Fibroblast of lung (primary cell): ENCODE data around the gene SPECC1L. TPM values are rescaled to one million over a fixed set of nuclear protein-coding genes. Genes with fewer than 3 reads are reported as not detected.
"Not testable (repeated sequence)": the region's sequence is repeated elsewhere in the genome, so short reads cannot be mapped to it uniquely, and the experiment has no call there.

Experiments
- DNase-seq, 2 donors: peaks; one replicate each; pipeline versions ENCODE4 v3.0.0 to v3.0.0-alpha.2; 2010; ENCODE audit warnings: low read depth in 2 of 2
- H2AFZ ChIP-seq: 2 replicates; pipeline ENCODE4 v1.5.1; 2012; ENCODE audit warnings: low read length, control low read depth, inconsistent platforms
- H3K27ac ChIP-seq: 2 replicates; pipeline ENCODE4 v1.5.1; 2011; ENCODE audit warnings: low read length, control low read depth; ENCODE audit not compliant: insufficient read depth
- H3K27me3 ChIP-seq: 2 replicates; pipeline ENCODE4 v1.5.1; 2011; ENCODE audit warnings: mild to moderate bottlenecking, low read length; ENCODE audit not compliant: control insufficient read depth, insufficient read depth
- H3K36me3 ChIP-seq: 2 replicates; pipeline ENCODE4 v1.5.1; 2011; ENCODE audit warnings: low read length; ENCODE audit not compliant: control insufficient read depth, insufficient read depth
- H3K4me1 ChIP-seq: 2 replicates; pipeline ENCODE4 v1.5.1; 2011; ENCODE audit warnings: low read length; ENCODE audit not compliant: control insufficient read depth, insufficient read depth; ENCODE audit errors: extremely low read depth
- H3K4me2 ChIP-seq: 2 replicates; pipeline ENCODE4 v1.5.1; 2011; ENCODE audit warnings: low read length, control low read depth; ENCODE audit not compliant: insufficient read depth; ENCODE audit errors: extremely low read depth
- H3K4me3 ChIP-seq, 4 experiments: fragments of 200-600 bp in 1 of 4; sonication (generic) in 1 of 4; replicated peaks in 1 of 4; 2 replicates each; pipeline ENCODE4 v1.5.1; 2011 to 2016; ENCODE audit warnings: low read length in 4 of 4, low read depth in 3 of 4, mild to moderate bottlenecking in 3 of 4, control low read depth in 2 of 4, inconsistent platforms in 1 of 4, mixed read lengths in 1 of 4; ENCODE audit not compliant: insufficient read depth in 1 of 4; ENCODE audit errors: control extremely low read depth in 1 of 4
- H3K79me2 ChIP-seq: 2 replicates; pipeline ENCODE4 v1.5.1; 2012; ENCODE audit warnings: mild to moderate bottlenecking, low read length, inconsistent platforms; ENCODE audit not compliant: control insufficient read depth, insufficient read depth
- H3K9ac ChIP-seq: 2 replicates; pipeline ENCODE4 v1.5.1; 2011; ENCODE audit warnings: mild to moderate bottlenecking, low read length, control low read depth; ENCODE audit not compliant: insufficient read depth
- H3K9me3 ChIP-seq: 2 replicates; pipeline ENCODE4 v1.5.1; 2012; ENCODE audit warnings: low read depth, low read length; ENCODE audit not compliant: control insufficient read depth, insufficient read depth
- H4K20me1 ChIP-seq: 2 replicates; pipeline ENCODE4 v1.5.1; 2011; ENCODE audit warnings: low read length; ENCODE audit not compliant: control insufficient read depth, insufficient read depth; ENCODE audit errors: extremely low read depth
- CTCF ChIP-seq, 2 donors: IDR thresholded peaks in 1 of 2; conservative IDR thresholded peaks in 1 of 2; 1 replicate in 1 of 2; 2 replicates in 1 of 2; pipeline ENCODE4 v1.5.1; 2011 to 2012; ENCODE audit warnings: low read length in 2 of 2, control low read depth in 1 of 2, inconsistent platforms in 1 of 2, low read depth in 1 of 2, mild to moderate bottlenecking in 1 of 2
- polyA plus RNA-seq, 2 donors: library from polyadenylated mRNA; depleted of rRNA in 1 of 2; stranded (reverse) in 1 of 2; unstranded in 1 of 2; fragments of >200 nt; gene quantifications; 2 replicates each; pipeline ENCODE4 v1.2.1, GENCODE V29; 2011 to 2012; ENCODE audit warnings: missing spikeins in 1 of 2
- total RNA-seq: library from RNA; depleted of rRNA; stranded (reverse); fragments of >200 nt; gene quantifications from 2 replicates; pipeline ENCODE4 v1.2.1, GENCODE V29; 2014

The SPECC1L gene
- total and polyA plus RNA-seq, 2 donors (not counting 1 experiment from before 2014, with no cell fraction given) = 40.3 to 46.2 TPM

GRCh38 chr22:24251286-24251685, 19.3 kb upstream of the SPECC1L start:
- H2AFZ ChIP-seq, H3K27me3 ChIP-seq, H3K9ac ChIP-seq, H3K9me3 ChIP-seq, H3K4me3 ChIP-seq, H3K4me1 ChIP-seq, H3K4me2 ChIP-seq, H4K20me1 ChIP-seq, H3K79me2 ChIP-seq, H3K27ac ChIP-seq, DNase-seq, H3K36me3 ChIP-seq: not testable (repeated sequence)

DNA sequence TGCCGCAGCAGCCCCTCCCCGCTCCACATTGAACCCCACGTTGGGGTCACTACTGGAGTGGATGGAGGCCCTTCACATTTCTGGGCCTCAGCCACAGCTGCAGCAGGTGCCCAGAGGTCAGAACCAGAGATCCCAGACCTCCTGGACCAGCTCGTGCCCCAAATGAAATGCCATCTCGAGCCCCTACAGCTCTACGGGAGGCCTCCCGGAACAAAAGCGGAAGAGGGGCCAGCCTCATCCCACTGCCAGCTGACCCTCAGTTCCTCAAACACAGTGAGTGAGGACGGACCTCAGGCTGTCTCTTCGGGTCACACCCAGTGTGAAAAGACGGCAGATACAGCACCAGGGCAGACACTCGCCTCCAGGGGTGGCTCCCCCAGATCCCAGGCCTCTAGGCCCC, 17.5 kb upstream of the SPECC1L start:
- not testable (repeated sequence) for H3K9ac ChIP-seq

DNA sequence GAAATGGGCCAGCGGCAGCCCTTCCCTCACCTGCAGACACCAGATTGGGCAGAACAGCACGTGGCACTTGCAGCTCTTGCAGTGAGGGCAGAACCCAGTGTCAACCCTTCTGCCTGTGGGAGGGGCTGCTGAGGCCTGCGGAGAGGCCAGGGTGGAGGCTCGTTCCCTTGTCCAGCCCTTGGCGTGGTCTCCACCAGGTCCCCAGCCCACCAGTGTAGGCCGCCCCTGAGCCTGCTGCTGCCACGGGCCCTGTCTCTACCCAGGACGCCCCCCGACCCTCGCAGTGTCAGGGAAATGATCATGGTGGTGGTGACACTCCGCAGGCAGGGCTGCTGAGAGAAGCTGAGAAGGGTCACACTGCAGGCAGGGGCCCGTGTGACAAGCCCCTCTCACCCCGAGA, 14.5 kb upstream of the SPECC1L start:
- not testable (repeated sequence) for H2AFZ ChIP-seq

More for the DNA sequence above, 17.5 kb upstream of the SPECC1L start:
- H3K9me3 ChIP-seq, H4K20me1 ChIP-seq, H3K27me3 ChIP-seq, H3K27ac ChIP-seq, H3K4me1 ChIP-seq, DNase-seq, H3K79me2 ChIP-seq, H3K4me2 ChIP-seq, H2AFZ ChIP-seq, H3K4me3 ChIP-seq, H3K36me3 ChIP-seq: not testable (repeated sequence)

GRCh38 chr22:24256736-24257135, 13.9 kb upstream of the SPECC1L start:
- H3K79me2 ChIP-seq, H3K4me1 ChIP-seq, H3K9ac ChIP-seq, H3K36me3 ChIP-seq, H3K4me3 ChIP-seq, DNase-seq, H3K4me2 ChIP-seq, H3K27ac ChIP-seq, H2AFZ ChIP-seq, H3K27me3 ChIP-seq, H4K20me1 ChIP-seq, H3K9me3 ChIP-seq: not testable (repeated sequence)

More for the DNA sequence above, 14.5 kb upstream of the SPECC1L start:
- not testable (repeated sequence) for DNase-seq, H3K27ac ChIP-seq, H3K9me3 ChIP-seq, H3K4me1 ChIP-seq, H3K9ac ChIP-seq, H3K4me3 ChIP-seq, H4K20me1 ChIP-seq, H3K79me2 ChIP-seq, H3K27me3 ChIP-seq, H3K36me3 ChIP-seq, H3K4me2 ChIP-seq

DNA sequence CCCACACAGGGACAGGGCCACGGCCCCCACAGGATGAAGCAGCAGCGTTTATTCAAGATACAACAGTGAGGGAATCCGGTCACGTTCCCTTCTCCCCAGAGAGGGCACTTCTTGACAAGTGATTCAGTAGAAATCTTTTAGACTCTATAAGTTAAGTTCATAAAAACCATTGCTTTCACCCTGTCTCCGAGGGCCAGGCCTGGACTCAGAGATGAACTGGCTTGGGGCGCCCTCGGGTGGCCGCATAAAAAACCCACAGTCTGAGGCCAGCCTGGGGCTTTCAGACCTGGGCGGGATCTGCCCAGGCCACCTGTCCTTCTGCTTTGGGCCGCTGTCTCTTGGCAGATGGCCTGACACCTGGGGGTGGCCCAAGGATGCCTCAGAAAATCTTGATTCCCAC, 11.2 kb upstream of the SPECC1L start:
- H3K4me2 ChIP-seq, H3K36me3 ChIP-seq, H3K27ac ChIP-seq, H3K4me1 ChIP-seq, H3K9ac ChIP-seq, H3K9me3 ChIP-seq, H3K27me3 ChIP-seq, H3K79me2 ChIP-seq, H3K4me3 ChIP-seq, H2AFZ ChIP-seq, H4K20me1 ChIP-seq: not testable (repeated sequence)
- DNase-seq = peak; percentile 66 to 87
- TF ChIP-seq CTCF (conservative IDR thresholded peaks at IDR 0.05 in 1 of 2, IDR thresholded peaks at IDR 0.05 in 1 of 2; ENCODE audit: low read depth in 1 of 2, low read length in 2 of 2) = peak; percentile 10 to 32

DNA sequence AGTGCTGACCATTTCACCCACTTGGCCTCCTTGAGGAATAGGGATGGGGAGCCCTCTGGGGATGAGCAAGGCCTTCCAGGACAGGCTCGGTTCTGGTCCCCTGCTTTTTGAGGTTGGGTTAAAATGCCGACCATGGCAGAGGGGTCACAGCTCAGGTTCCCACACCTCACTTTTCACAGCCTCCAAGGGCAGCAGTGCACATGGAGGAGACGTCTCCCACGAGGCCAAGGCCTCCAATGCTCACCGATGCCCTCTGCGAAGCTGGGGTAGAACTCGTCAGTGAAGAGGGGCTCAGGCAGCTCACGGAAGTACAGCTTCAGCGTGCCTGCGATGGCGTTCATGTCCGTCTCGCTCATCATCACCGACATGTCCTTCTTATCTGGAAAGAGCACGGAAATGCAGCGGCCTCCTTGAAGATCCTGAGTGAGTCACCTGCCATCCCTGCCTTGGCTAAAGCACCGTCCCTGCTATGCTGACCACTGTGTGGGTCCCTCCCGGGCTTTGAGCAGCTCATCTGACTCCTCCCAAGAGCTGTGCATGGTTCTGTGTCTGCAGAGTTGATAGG, 8.4 kb upstream of the SPECC1L start:
- H3K27ac ChIP-seq, H3K4me3 ChIP-seq, H3K79me2 ChIP-seq, H4K20me1 ChIP-seq, H3K27me3 ChIP-seq, H3K4me2 ChIP-seq, H3K9me3 ChIP-seq, H3K9ac ChIP-seq, H3K4me1 ChIP-seq, H3K36me3 ChIP-seq, H2AFZ ChIP-seq, DNase-seq: not testable (repeated sequence)
